Upper lobe of right lung (tissue), 1 donor: Measurements from ENCODE around the gene BEND6. TPM values are rescaled to one million over a fixed set of nuclear protein-coding genes. Genes with fewer than 3 reads are reported as not detected.
"Not testable (repeated sequence)": the region's sequence is repeated elsewhere in the genome, so short reads cannot be mapped to it uniquely, and the experiment has no call there.

Experiments used
- ATAC-seq: fragments of 200-7000 bp; cut with Tn5 transposase; one replicate; pipeline ENCODE4 v1.9.1; 2020; ENCODE audit warnings: mild to moderate bottlenecking, moderate library complexity
- DNase-seq: peaks from one replicate; pipeline ENCODE4 v3.0.0-alpha.2; 2020
- H3K27ac ChIP-seq: fragments of 200-600 bp; one replicate; pipeline ENCODE4 v1.8.0; 2022
- H3K27me3 ChIP-seq: fragments of 200-600 bp; one replicate; pipeline ENCODE4 v1.8.0; 2022; ENCODE audit warnings: mild to moderate bottlenecking
- H3K36me3 ChIP-seq: fragments of 200-600 bp; one replicate; pipeline ENCODE4 v1.8.0; 2022
- H3K4me1 ChIP-seq: fragments of 200-600 bp; one replicate; pipeline ENCODE4 v1.8.0; 2022
- H3K4me3 ChIP-seq: fragments of 200-600 bp; one replicate; pipeline ENCODE4 v1.8.0; 2022; ENCODE audit warnings: mild to moderate bottlenecking
- H3K9me3 ChIP-seq: fragments of 200-600 bp; one replicate; pipeline ENCODE4 v1.8.0; 2022
- intact Hi-C: fragments of 100-400 bp; cut with DNase I; formaldehyde crosslinking; loops from one replicate; pipeline ENCODE4 v1.11.0; 2022
- total RNA-seq: library from RNA; stranded (reverse); fragmentation: NEBNext Ultra II Directional; extraction: Animal tissue kit (Norgen Biotek cat#: 25700); gene quantifications from one replicate; pipeline ENCODE4 v1.2.1, GENCODE V29; 2021
- TF ChIP-seq, protein P1 (sequence below): fragments of 200-600 bp; IDR thresholded peaks from one replicate; pipeline ENCODE4 v1.8.0; 2022; ENCODE audit warnings: antibody characterized with exemption
- donor health status: DM: no; HTN: yes; CAD: no; lungs with severe emphysema.

Gene BEND6
- total RNA-seq, 1 donor from 2014 or later, result 1.2 TPM

DNA sequence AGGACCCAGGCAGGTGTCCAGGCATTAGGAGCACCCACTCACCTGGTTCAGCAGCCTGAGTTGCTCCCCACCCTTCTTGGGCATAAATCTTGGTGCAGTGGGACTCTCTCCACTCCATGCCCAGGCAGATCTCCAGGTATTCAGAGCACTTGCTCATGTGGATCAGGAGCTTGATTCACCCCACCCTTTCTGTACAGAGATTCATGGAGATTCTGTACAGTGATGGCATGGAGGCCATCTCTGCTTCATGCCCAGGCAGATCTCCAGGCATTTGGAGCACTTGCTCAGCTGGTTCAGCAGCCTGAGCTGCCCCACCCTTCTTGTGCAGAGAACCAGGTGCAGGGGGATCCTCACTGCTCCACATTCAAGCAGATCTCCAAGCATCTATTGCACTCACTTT is 44.1 kb downstream of the BEND6 start:
- no peaks in the 10 kb centered on the region for H3K27me3 ChIP-seq
- no peaks in the 10 kb centered on the region for H3K9me3 ChIP-seq
- H3K36me3 ChIP-seq, result no peaks in the 10 kb centered on the region
- no peak overlapping the region for H3K4me3 ChIP-seq
- no peak overlapping the region for H3K27ac ChIP-seq
- TF ChIP-seq, protein P1, sequence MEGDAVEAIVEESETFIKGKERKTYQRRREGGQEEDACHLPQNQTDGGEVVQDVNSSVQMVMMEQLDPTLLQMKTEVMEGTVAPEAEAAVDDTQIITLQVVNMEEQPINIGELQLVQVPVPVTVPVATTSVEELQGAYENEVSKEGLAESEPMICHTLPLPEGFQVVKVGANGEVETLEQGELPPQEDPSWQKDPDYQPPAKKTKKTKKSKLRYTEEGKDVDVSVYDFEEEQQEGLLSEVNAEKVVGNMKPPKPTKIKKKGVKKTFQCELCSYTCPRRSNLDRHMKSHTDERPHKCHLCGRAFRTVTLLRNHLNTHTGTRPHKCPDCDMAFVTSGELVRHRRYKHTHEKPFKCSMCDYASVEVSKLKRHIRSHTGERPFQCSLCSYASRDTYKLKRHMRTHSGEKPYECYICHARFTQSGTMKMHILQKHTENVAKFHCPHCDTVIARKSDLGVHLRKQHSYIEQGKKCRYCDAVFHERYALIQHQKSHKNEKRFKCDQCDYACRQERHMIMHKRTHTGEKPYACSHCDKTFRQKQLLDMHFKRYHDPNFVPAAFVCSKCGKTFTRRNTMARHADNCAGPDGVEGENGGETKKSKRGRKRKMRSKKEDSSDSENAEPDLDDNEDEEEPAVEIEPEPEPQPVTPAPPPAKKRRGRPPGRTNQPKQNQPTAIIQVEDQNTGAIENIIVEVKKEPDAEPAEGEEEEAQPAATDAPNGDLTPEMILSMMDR, result no peak
- DNase-seq (no peak), ATAC-seq (no peak)
- H3K4me1 ChIP-seq, result no peaks in the 10 kb centered on the region
- intact Hi-C loops, result no loop called here

DNA sequence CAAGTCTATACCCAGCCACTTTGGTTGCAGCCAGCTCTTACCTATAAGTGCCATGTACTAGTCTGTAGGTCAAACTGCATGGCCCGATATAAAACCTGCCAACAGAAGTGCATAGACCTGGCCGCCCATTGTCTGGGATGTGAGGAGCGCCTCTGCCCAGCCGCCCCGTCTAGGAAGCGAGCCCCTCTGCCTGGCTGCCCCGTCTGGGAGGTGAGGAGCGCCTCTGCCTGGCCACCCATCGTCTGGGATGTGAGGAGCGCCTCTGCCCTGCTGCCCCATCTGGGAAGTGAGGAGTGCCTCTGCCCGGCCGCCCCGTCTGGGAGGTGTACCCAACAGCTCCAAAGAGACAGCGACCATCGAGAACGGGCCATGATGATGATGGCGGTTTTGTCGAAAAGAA is 44.8 kb downstream of the BEND6 start:
- H3K36me3 ChIP-seq, DNase-seq, H3K4me1 ChIP-seq, H3K27me3 ChIP-seq, H3K27ac ChIP-seq, ATAC-seq, H3K9me3 ChIP-seq, intact Hi-C loops, H3K4me3 ChIP-seq: not testable (repeated sequence)

DNA sequence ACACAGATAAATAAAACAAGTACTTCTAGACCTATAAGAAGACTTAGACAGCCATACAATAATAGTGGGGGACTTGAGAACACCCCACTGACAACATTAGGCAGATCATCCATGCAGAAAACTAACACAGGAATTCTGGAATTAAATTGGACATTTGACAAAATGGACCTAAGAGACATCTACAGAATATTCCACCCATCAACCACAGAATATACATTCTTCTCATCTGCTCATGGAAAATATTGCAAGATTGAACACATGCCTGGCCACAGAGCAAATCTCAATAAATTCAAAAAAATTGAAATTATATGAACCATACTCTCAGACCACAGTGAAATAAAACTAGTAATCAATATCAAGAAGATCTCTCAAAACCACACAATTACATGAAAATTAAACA is 47.3 kb downstream of the BEND6 start:
- no peak overlapping the region for H3K27ac ChIP-seq
- H3K9me3 ChIP-seq, result no peaks in the 10 kb centered on the region
- DNase-seq, result no peak
- ATAC-seq, result no peak
- no peaks in the 10 kb centered on the region for H3K36me3 ChIP-seq
- intact Hi-C loops, result no loop called here
- no peaks in the 10 kb centered on the region for H3K27me3 ChIP-seq
- no peaks in the 10 kb centered on the region for H3K4me1 ChIP-seq
- H3K4me3 ChIP-seq, result no peak overlapping the region
- TF ChIP-seq, protein P1, result no peak

DNA sequence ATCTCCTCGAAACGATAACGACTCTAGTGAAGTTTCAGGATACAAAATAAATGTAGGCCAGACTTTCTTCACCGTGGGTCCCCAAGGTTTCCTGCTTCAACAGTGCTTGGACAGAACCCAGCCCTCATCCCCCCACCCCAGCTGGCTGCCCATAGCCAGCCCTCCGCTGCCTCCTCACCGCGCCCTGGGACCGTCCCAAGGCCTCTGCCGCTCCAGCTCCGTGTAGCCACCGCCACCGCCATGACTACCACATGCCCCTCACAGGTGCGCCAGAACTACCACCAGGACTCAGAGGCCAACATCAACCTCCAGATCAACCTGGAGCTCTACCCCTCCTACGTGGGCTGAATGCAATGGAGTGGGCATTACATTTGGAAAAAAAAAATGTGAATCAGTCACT is 49.4 kb downstream of the BEND6 start:
- intact Hi-C loops, result no loop called here
- H3K9me3 ChIP-seq, result no peaks in the 10 kb centered on the region
- no peak overlapping the region for H3K4me3 ChIP-seq
- no peaks in the 10 kb centered on the region for H3K27me3 ChIP-seq
- no peaks in the 10 kb centered on the region for H3K36me3 ChIP-seq
- TF ChIP-seq, protein P1, result no peak
- ATAC-seq (peak; percentile 26), DNase-seq (no peak)
- H3K4me1 ChIP-seq, result no peaks in the 10 kb centered on the region
- no peak overlapping the region for H3K27ac ChIP-seq

DNA sequence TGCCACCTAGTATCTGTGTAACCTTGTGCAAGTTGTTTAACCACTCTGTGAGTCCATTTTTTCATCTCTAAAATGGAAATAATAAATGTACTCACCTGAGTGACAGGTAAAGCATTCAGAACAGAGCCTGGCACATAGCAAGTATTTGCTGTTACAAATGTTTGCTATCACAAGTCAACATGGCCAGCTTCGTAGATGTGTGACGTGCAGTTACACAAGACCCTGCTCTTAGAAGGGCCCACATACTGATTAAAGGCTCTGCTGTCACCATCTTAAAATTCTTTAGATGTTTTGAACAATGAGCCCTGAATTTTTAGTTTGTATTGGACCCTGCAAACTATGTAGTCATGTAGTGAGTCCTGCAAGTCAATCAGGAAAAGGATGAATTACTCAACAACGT is 51.2 kb downstream of the BEND6 start:
- no peak overlapping the region for H3K4me3 ChIP-seq
- H3K27ac ChIP-seq, result no peak overlapping the region
- H3K4me1 ChIP-seq, result no peaks in the 10 kb centered on the region
- H3K36me3 ChIP-seq, result no peaks in the 10 kb centered on the region
- TF ChIP-seq, protein P1, result no peak
- no peak for DNase-seq
- peaks cover 3% of the 10 kb centered on the region for H3K27me3 ChIP-seq
- intact Hi-C loops, result no loop called here
- ATAC-seq, result no peak
- H3K9me3 ChIP-seq, result no peaks in the 10 kb centered on the region

DNA sequence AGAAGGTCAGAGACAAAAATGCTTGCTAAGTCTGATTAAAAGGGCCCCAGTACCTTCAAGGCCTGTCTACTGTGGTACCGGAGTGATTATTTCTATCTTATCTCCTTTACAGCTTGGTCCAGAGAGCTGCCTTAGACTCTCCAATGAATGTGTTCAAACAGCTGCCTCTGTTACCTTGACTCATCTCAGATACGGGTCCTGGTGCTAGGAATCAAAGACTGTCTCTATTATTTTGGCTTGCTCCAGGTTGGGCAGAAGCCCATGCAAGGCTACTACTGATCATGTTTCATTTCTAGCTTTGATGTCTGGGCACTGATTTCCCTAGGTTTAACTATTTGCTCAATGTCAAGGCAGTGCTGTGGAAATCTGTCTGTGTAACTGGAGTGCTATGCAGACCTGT is 53.2 kb downstream of the BEND6 start:
- H3K27me3 ChIP-seq, H3K4me1 ChIP-seq, H3K27ac ChIP-seq, DNase-seq, H3K36me3 ChIP-seq, H3K4me3 ChIP-seq, intact Hi-C loops, H3K9me3 ChIP-seq, ATAC-seq: not testable (repeated sequence)

DNA sequence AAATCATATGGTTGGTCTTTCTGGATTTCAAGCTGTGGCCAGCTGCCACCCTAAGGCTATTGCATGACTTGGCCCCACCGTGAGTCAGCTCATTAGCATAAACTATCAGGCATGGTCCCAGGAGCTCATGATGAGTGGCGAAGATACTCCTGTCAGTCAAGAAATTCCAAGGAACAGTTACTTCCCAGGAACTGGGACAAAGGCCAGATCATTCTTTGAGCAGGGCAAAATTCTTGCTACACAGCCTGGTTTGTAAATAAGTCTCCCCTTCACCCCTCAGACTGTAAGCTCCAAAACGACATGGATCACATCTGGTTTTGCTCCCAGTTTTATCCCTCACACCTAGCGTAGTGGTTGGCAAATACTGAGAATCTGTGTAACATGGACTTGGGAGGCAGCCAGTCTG is 58.6 kb downstream of the BEND6 start:
- Histone ChIP-seq H3K36me3 (no peaks in the 10 kb centered on the region), H3K9me3 (no peaks in the 10 kb centered on the region), H3K4me1 (no peaks in the 10 kb centered on the region), H3K27ac (no peak overlapping the region), H3K4me3 (no peak overlapping the region), H3K27me3 (peaks cover 3% of the 10 kb centered on the region)
- ATAC-seq (no peak), DNase-seq (no peak)
- intact Hi-C loops, result no loop called here
- TF ChIP-seq, protein P1, result no peak
